Left colon (tissue), 2 donors: ENCODE measurements around the gene KPNA4. TPM values are rescaled to one million over a fixed set of nuclear protein-coding genes. Genes with fewer than 3 reads are reported as not detected.
A peak's percentile ranks its signal among the peaks of the same experiment; 100 is the strongest.
"Not testable (repeated sequence)": the region's sequence is repeated elsewhere in the genome, so short reads cannot be mapped to it uniquely, and the experiment has no call there.

Experiments used
- ATAC-seq: fragments of 200-7000 bp; cut with Tn5 transposase; one replicate; pipeline ENCODE4 v1.9.1; 2020; ENCODE audit warnings: mild to moderate bottlenecking, moderate library complexity
- DNase-seq, 2 donors: peaks; one replicate each; pipeline ENCODE4 v3.0.0-alpha.2; 2020
- intact Hi-C, 2 donors: fragments of 100-400 bp; cut with DNase I in 1 of 2; cut with micrococcal nuclease in 1 of 2; formaldehyde crosslinking; loops; one replicate each; pipeline versions ENCODE4 v1.11.2 to v1.14.0; 2022; cut with DNase I, micrococcal nuclease
- long read RNA-seq: library from polyadenylated mRNA; unstranded; transcript quantifications from one replicate; pipeline ENCODE4 v2.0.0, GENCODE V29; 2021
- total RNA-seq, 2 donors: library from RNA; stranded (reverse); fragmentation: NEBNext Ultra II Directional; extraction: Animal tissue kit (Norgen Biotek cat#: 25700); gene quantifications; one replicate each; pipeline ENCODE4 v1.2.1, GENCODE V29; 2021
- donor health status: DM: no; HTN: no; CAD: no.
- donor health status: DM: yes; HTN: yes; CAD: no.

KPNA4 gene
- total RNA-seq, result 10 to 100 TPM; 49.3 to 60.1 TPM
- long read RNA-seq, full-length matches to known transcripts, result 39 of 45 reads
- long read RNA-seq, partial matches to known transcripts, result 1 of 45 reads
- long read RNA-seq, other reads (novel, unspliced or antisense), result 5 of 45 reads

- ATAC-seq (peak; percentile 92), DNase-seq (peak; percentile 97 to 98)
- intact Hi-C loops, result no loop called here
Measured at GRCh38 chr3:160565442-160566403, at the start of gene KPNA4. KPNA4 (minus strand) TSS chr3:160565571; CDS start chr3:160565282, 289 bp downstream.

GRCh38 chr3:160613661-160614060 is 48.3 kb upstream of the KPNA4 start:
- intact Hi-C loops, result no loop called here
- ATAC-seq (no peak), DNase-seq (no peak)

- DNase-seq (no peak), ATAC-seq (no peak)
- intact Hi-C loops, result no loop called here
Measured at GRCh38 chr3:160612386-160613075, 47.2 kb upstream of the KPNA4 start.

GRCh38 chr3:160611141-160611540 is 45.8 kb upstream of the KPNA4 start:
- intact Hi-C loops, result no loop called here
- ATAC-seq (no peak), DNase-seq (no peak)

- DNase-seq, result no peak
Measured at GRCh38 chr3:160608870-160609269, 43.5 kb upstream of the KPNA4 start.

GRCh38 chr3:160607826-160608225 is 42.5 kb upstream of the KPNA4 start:
- ATAC-seq (no peak), DNase-seq (no peak)
- intact Hi-C loops, result no loop called here

More at GRCh38 chr3:160608870-160609269, 43.5 kb upstream of the KPNA4 start:
- intact Hi-C loops, result no loop called here
- no peak for ATAC-seq

- no peak for ATAC-seq
- intact Hi-C loops, result no loop called here
- no peak for DNase-seq
Measured at GRCh38 chr3:160605315-160605714, 39.9 kb upstream of the KPNA4 start.

GRCh38 chr3:160603845-160604244 is 38.5 kb upstream of the KPNA4 start:
- intact Hi-C loops, ATAC-seq, DNase-seq: not testable (repeated sequence)

GRCh38 chr3:160602259-160602658 is 36.9 kb upstream of the KPNA4 start:
- DNase-seq (no peak), ATAC-seq (no peak)
- intact Hi-C loops, result no loop called here

- intact Hi-C loops, result no loop called here
- DNase-seq (no peak), ATAC-seq (no peak)
Measured at GRCh38 chr3:160601288-160601687, 35.9 kb upstream of the KPNA4 start.

- no peak for DNase-seq
- intact Hi-C loops, result no loop called here
- ATAC-seq, result no peak
Measured at GRCh38 chr3:160598865-160599264, 33.5 kb upstream of the KPNA4 start.

- no peak for ATAC-seq
- no peak for DNase-seq
- intact Hi-C loops, result no loop called here
Measured at GRCh38 chr3:160588023-160588422, 22.7 kb upstream of the KPNA4 start.

GRCh38 chr3:160587105-160587504 is 21.7 kb upstream of the KPNA4 start:
- no peak for DNase-seq
- intact Hi-C loops, result no loop called here
- ATAC-seq, result no peak

- DNase-seq (no peak), ATAC-seq (no peak)
- intact Hi-C loops, result no loop called here
Measured at GRCh38 chr3:160586679-160587078, 21.3 kb upstream of the KPNA4 start.

GRCh38 chr3:160583451-160583850 is 18.1 kb upstream of the KPNA4 start:
- ATAC-seq (no peak), DNase-seq (no peak)
- intact Hi-C loops, result no loop called here

- intact Hi-C loops, result no loop called here
- no peak for DNase-seq
- ATAC-seq, result no peak
Measured at GRCh38 chr3:160580938-160581337, 15.6 kb upstream of the KPNA4 start.

- peak; percentile 70 for ATAC-seq
- no peak for DNase-seq
- intact Hi-C loops, result no loop called here
Measured at GRCh38 chr3:160577556-160578195, 12.3 kb upstream of the KPNA4 start.

- intact Hi-C loops, result no loop called here
Measured at GRCh38 chr3:160577093-160577492, 11.7 kb upstream of the KPNA4 start.

GRCh38 chr3:160576621-160577020 is 11.2 kb upstream of the KPNA4 start:
- ATAC-seq, result no peak
- intact Hi-C loops, result no loop called here
- DNase-seq, result no peak

More at GRCh38 chr3:160577093-160577492, 11.7 kb upstream of the KPNA4 start:
- no peak for DNase-seq
- ATAC-seq, result no peak
